ENCODE results near the gene PDE11A.

The PDE11A gene

GRCh38 chr2:177631680-177632079, 440.9 kb downstream of the PDE11A start:
- no peak for DNase-seq (ENCODE audit: low read depth in 3 of 3)

GRCh38 chr2:177629357-177630024, 443.1 kb downstream of the PDE11A start:
- DNase-seq (ENCODE audit: low read depth in 3 of 3) = no peak

GRCh38 chr2:177628831-177629230, 443.7 kb downstream of the PDE11A start:
- no peak for DNase-seq (ENCODE audit: low read depth in 3 of 3)

GRCh38 chr2:177625744-177626650, 446.6 kb downstream of the PDE11A start:
- no peak for DNase-seq (ENCODE audit: low read depth in 3 of 3)

GRCh38 chr2:177622521-177622920, 450.1 kb downstream of the PDE11A start:
- DNase-seq (ENCODE audit: low read depth in 3 of 3) = no peak

- no peak for DNase-seq (ENCODE audit: low read depth in 3 of 3)
Observed at GRCh38 chr2:177619986-177620385, 452.6 kb downstream of the PDE11A start.

- DNase-seq (ENCODE audit: low read depth in 3 of 3) = no peak
Observed at GRCh38 chr2:177619461-177619860, 453.1 kb downstream of the PDE11A start.

- DNase-seq (ENCODE audit: low read depth in 3 of 3) = peak; percentile 80 to 89 (median 87)
Observed at GRCh38 chr2:177618255-177619253, 454.0 kb downstream of the PDE11A start.

- DNase-seq (ENCODE audit: low read depth in 3 of 3) = no peak
Observed at GRCh38 chr2:177617849-177618248, 454.7 kb downstream of the PDE11A start.

- no peak for DNase-seq (ENCODE audit: low read depth in 3 of 3)
Observed at GRCh38 chr2:177616731-177617130, 455.8 kb downstream of the PDE11A start.

GRCh38 chr2:177616066-177616465, 456.5 kb downstream of the PDE11A start:
- no peak for DNase-seq (ENCODE audit: low read depth in 3 of 3)

GRCh38 chr2:177612659-177613058, 459.9 kb downstream of the PDE11A start:
- DNase-seq (ENCODE audit: low read depth in 3 of 3) = no peak

- DNase-seq (ENCODE audit: low read depth in 3 of 3) = no peak
Observed at GRCh38 chr2:177611310-177611886, 461.2 kb downstream of the PDE11A start.

- no peak for DNase-seq (ENCODE audit: low read depth in 3 of 3)
Observed at GRCh38 chr2:177610813-177611212, 461.8 kb downstream of the PDE11A start.

GRCh38 chr2:177606636-177607035, 465.9 kb downstream of the PDE11A start:
- no peak for DNase-seq (ENCODE audit: low read depth in 3 of 3)

GRCh38 chr2:177604271-177605065, 468.1 kb downstream of the PDE11A start:
- DNase-seq (ENCODE audit: low read depth in 3 of 3) = no peak

- DNase-seq (ENCODE audit: low read depth in 3 of 3) = no peak
Observed at GRCh38 chr2:177603768-177604167, 468.8 kb downstream of the PDE11A start.

- DNase-seq (ENCODE audit: low read depth in 3 of 3) = no peak
Observed at GRCh38 chr2:177603181-177603580, 469.4 kb downstream of the PDE11A start.

- no peak for DNase-seq (ENCODE audit: low read depth in 3 of 3)
Observed at GRCh38 chr2:177602611-177603164, 469.9 kb downstream of the PDE11A start.

- no peak for DNase-seq (ENCODE audit: low read depth in 3 of 3)
Observed at GRCh38 chr2:177600917-177601316, 471.7 kb downstream of the PDE11A start.
